Skeletal muscle tissue (tissue), 4 donors: Measurements from ENCODE around the gene FAM114A2. TPM values are rescaled to one million over a fixed set of nuclear protein-coding genes. Genes with fewer than 3 reads are reported as not detected.
"Not testable (repeated sequence)": the region's sequence is repeated elsewhere in the genome, so short reads cannot be mapped to it uniquely, and the experiment has no call there.

ENCODE experiments used
- H3K27ac ChIP-seq: one replicate; pipeline ENCODE4 v1.7.0; 2013; ENCODE audit warnings: mild to moderate bottlenecking, low read depth, low read length, inconsistent platforms
- H3K27me3 ChIP-seq, 3 donors: one replicate each; pipeline ENCODE4 v1.7.0; 2013; ENCODE audit warnings: low read length in 3 of 3; ENCODE audit not compliant: control insufficient read depth in 3 of 3, insufficient read depth in 3 of 3
- H3K36me3 ChIP-seq, 3 donors: one replicate each; pipeline ENCODE4 v1.7.0; 2013; ENCODE audit warnings: low read length in 3 of 3; ENCODE audit not compliant: control insufficient read depth in 3 of 3, insufficient read depth in 3 of 3
- H3K4me1 ChIP-seq, 3 donors: one replicate each; pipeline ENCODE4 v1.7.0; 2013; ENCODE audit warnings: low read length in 3 of 3, mild to moderate bottlenecking in 3 of 3; ENCODE audit not compliant: control insufficient read depth in 3 of 3, insufficient read depth in 3 of 3
- H3K4me3 ChIP-seq, 3 donors: one replicate each; pipeline ENCODE4 v1.7.0; 2013; ENCODE audit warnings: low read length in 3 of 3
- H3K9ac ChIP-seq, 3 donors: one replicate each; pipeline ENCODE4 v1.7.0; 2013; ENCODE audit warnings: low read length in 3 of 3, mild to moderate bottlenecking in 3 of 3, moderate library complexity in 2 of 3, low read depth in 1 of 3
- H3K9me3 ChIP-seq, 3 donors: one replicate each; pipeline ENCODE4 v1.7.0; 2013; ENCODE audit warnings: low read length in 3 of 3; ENCODE audit not compliant: control insufficient read depth in 3 of 3
- total RNA-seq: library from RNA; depleted of rRNA; stranded (reverse); fragments of >200 nt; gene quantifications from one replicate; pipeline ENCODE4 v1.2.3, GENCODE V29; 2014
- donor health status: Osteomylitis.

FAM114A2 gene
- total RNA-seq, 1 donor from 2014 or later, result 22.4 TPM

GRCh38 chr5:154034944-154035343 is 3.8 kb downstream of the FAM114A2 start:
- no peak overlapping the region for H3K9ac ChIP-seq
- H3K27ac ChIP-seq, result no peak overlapping the region
- no peaks in the 10 kb centered on the region for H3K27me3 ChIP-seq
- H3K4me3 ChIP-seq, result no peak overlapping the region
- H3K36me3 ChIP-seq, result peaks cover 0 to 19% (median 5%) of the 10 kb centered on the region in 3 donors
- no peaks in the 10 kb centered on the region for H3K9me3 ChIP-seq
- H3K4me1 ChIP-seq, result peaks cover 0 to 14% (median 3%) of the 10 kb centered on the region in 3 donors

GRCh38 chr5:154031937-154032489 is 6.7 kb downstream of the FAM114A2 start:
- no peak overlapping the region for H3K4me3 ChIP-seq
- H3K27me3 ChIP-seq, result no peaks in the 10 kb centered on the region
- H3K9ac ChIP-seq, result no peak overlapping the region
- H3K36me3 ChIP-seq, result peaks cover 6 to 30% (median 20%) of the 10 kb centered on the region in 3 donors
- no peak overlapping the region for H3K27ac ChIP-seq
- H3K9me3 ChIP-seq, result no peaks in the 10 kb centered on the region
- H3K4me1 ChIP-seq, result peaks cover 0 to 3% (median 0%) of the 10 kb centered on the region in 3 donors

GRCh38 chr5:154025951-154026350 is 12.8 kb downstream of the FAM114A2 start:
- no peaks in the 10 kb centered on the region for H3K4me1 ChIP-seq
- peaks cover 11 to 40% (median 29%) of the 10 kb centered on the region in 3 donors for H3K36me3 ChIP-seq

GRCh38 chr5:154018919-154019318 is 19.8 kb downstream of the FAM114A2 start:
- not testable (repeated sequence) for H3K4me3 ChIP-seq, H3K4me1 ChIP-seq, H3K27ac ChIP-seq, H3K9me3 ChIP-seq, H3K27me3 ChIP-seq, H3K9ac ChIP-seq
- peaks cover 0 to 15% (median 4%) of the 10 kb centered on the region in 3 donors for H3K36me3 ChIP-seq

More at GRCh38 chr5:154025951-154026350, 12.8 kb downstream of the FAM114A2 start:
- no peak overlapping the region for H3K9ac ChIP-seq
- H3K9me3 ChIP-seq, result no peaks in the 10 kb centered on the region
- H3K27ac ChIP-seq, result no peak overlapping the region
- no peak overlapping the region for H3K4me3 ChIP-seq
- no peaks in the 10 kb centered on the region for H3K27me3 ChIP-seq

- Histone ChIP-seq H3K4me3 (no peak overlapping the region), H3K36me3 (peaks cover 0 to 20% (median 13%) of the 10 kb centered on the region in 3 donors), H3K4me1 (no peaks in the 10 kb centered on the region), H3K9me3 (no peaks in the 10 kb centered on the region), H3K27ac (no peak overlapping the region), H3K27me3 (no peaks in the 10 kb centered on the region), H3K9ac (no peak overlapping the region)
These were observed 23.5 kb downstream of the FAM114A2 start for GRCh38 chr5:154015071-154015693.

- Histone ChIP-seq H3K27me3 (no peaks in the 10 kb centered on the region), H3K9me3 (no peaks in the 10 kb centered on the region), H3K27ac (no peak overlapping the region), H3K9ac (no peak overlapping the region), H3K4me1 (no peaks in the 10 kb centered on the region), H3K36me3 (peaks cover 0 to 18% (median 13%) of the 10 kb centered on the region in 3 donors), H3K4me3 (no peak overlapping the region)
These were observed 28.1 kb downstream of the FAM114A2 start for GRCh38 chr5:154010660-154011059.

- Histone ChIP-seq H3K9ac (no peak overlapping the region), H3K27ac (no peak overlapping the region), H3K4me1 (peaks cover 0 to 2% (median 0%) of the 10 kb centered on the region in 3 donors), H3K27me3 (no peaks in the 10 kb centered on the region), H3K4me3 (no peak overlapping the region), H3K36me3 (peaks cover 6 to 15% (median 14%) of the 10 kb centered on the region in 3 donors), H3K9me3 (no peaks in the 10 kb centered on the region)
These were observed 33.1 kb downstream of the FAM114A2 start for GRCh38 chr5:154005648-154006047.

GRCh38 chr5:154002511-154003020 is 36.1 kb downstream of the FAM114A2 start:
- H3K27ac ChIP-seq, result peak overlapping the region; percentile 81
- no peak overlapping the region for H3K9ac ChIP-seq
- no peaks in the 10 kb centered on the region for H3K27me3 ChIP-seq
- H3K4me1 ChIP-seq, result peaks cover 0 to 2% (median 0%) of the 10 kb centered on the region in 3 donors
- no peaks in the 10 kb centered on the region for H3K9me3 ChIP-seq
- H3K4me3 ChIP-seq, result no peak overlapping the region
- H3K36me3 ChIP-seq, result peaks cover 9 to 10% (median 9%) of the 10 kb centered on the region in 3 donors

GRCh38 chr5:154002093-154002492 is 36.6 kb downstream of the FAM114A2 start:
- Histone ChIP-seq H3K27me3 (no peaks in the 10 kb centered on the region), H3K4me1 (peaks cover 0 to 2% (median 0%) of the 10 kb centered on the region in 3 donors), H3K27ac (peak overlapping the region; percentile 81), H3K9me3 (no peaks in the 10 kb centered on the region), H3K4me3 (no peak overlapping the region), H3K9ac (no peak overlapping the region), H3K36me3 (peaks cover 9 to 15% (median 12%) of the 10 kb centered on the region in 3 donors)

- Histone ChIP-seq H3K9me3 (no peaks in the 10 kb centered on the region), H3K27ac (peak overlapping the region; percentile 57), H3K27me3 (no peaks in the 10 kb centered on the region), H3K36me3 (peaks cover 12 to 18% (median 15%) of the 10 kb centered on the region in 3 donors), H3K4me3 (no peak overlapping the region), H3K9ac (no peak overlapping the region), H3K4me1 (peaks cover 0 to 2% (median 0%) of the 10 kb centered on the region in 3 donors)
These were observed 38.0 kb downstream of the FAM114A2 start for GRCh38 chr5:154000703-154001102.
